HT-29 (cell line): ENCODE measurements around the gene LRRFIP1. TPM values are rescaled to one million over a fixed set of nuclear protein-coding genes. Genes with fewer than 3 reads are reported as not detected.

Source experiments
- DNase-seq: peaks from one replicate; pipeline ENCODE4 v3.0.0-alpha.2; 2015; ENCODE audit warnings: low spot score
- total RNA-seq: library from RNA; depleted of rRNA; stranded (reverse); fragments of >200 nt; shearing (Covaris generic); gene quantifications from 2 replicates; pipeline ENCODE4 v1.2.3, GENCODE V29; 2014; rRNA removed

Gene LRRFIP1
- total RNA-seq, 1 experiment from 2014 or later, result 91.0 TPM

DNA sequence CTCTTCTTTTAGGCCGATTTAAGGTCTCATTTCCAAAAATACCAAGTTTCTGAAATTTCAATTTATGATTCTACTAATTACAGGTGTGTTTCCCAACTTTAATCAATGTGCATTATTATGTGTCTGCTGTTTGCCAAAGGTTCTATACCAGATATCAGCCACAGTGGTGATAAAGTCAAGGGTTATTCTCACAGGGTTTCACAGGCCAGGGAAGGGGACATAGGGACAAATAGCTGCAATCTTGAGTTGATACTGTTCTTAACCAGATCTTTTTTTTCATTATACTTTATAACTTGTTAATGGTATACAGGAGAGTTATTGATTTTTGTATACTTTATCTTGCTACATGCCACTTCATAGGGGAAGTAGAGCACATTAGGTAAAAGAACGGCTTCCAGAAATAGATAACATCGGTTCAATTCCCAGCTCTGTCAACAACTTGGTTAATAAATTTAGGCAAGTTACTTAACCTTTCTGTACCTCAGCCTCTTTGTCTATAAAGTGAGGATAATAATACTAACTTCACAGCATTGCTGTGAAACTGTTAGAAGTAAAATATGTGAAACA is 200.1 kb downstream of the LRRFIP1 start:
- DNase-seq, result no peak

Other genes with a start within 250 kb of the LRRFIP1 start
- gene COL6A3, start 213.4 kb upstream of the LRRFIP1 start, total RNA-seq, result 0.03 TPM in 1 of 2 replicates, not detected in the other
- gene MLPH, start 140.3 kb upstream of the LRRFIP1 start, total RNA-seq, result 66.1 and 67.8 TPM in 2 replicates
- gene PRLH, start 61.0 kb upstream of the LRRFIP1 start, total RNA-seq, result not detected in 2 replicates
- gene RAB17, start 36.9 kb upstream of the LRRFIP1 start, total RNA-seq, result 44.2 and 65.1 TPM in 2 replicates
- 0.08 and 0.13 TPM in 2 replicates for gene RBM44, start 171.2 kb downstream of the LRRFIP1 start, total RNA-seq
- gene RAMP1, start 232.0 kb downstream of the LRRFIP1 start, total RNA-seq, result 36.5 and 56.0 TPM in 2 replicates